Mucosa of descending colon (tissue), 3 donors: ENCODE measurements around the gene TTLL12. TPM values are rescaled to one million over a fixed set of nuclear protein-coding genes. Genes with fewer than 3 reads are reported as not detected.

ENCODE experiments used
- ATAC-seq: fragments of 200-7000 bp; cut with Tn5 transposase; one replicate; pipeline ENCODE4 v1.9.1; 2020; ENCODE audit warnings: mild to moderate bottlenecking, moderate library complexity
- DNase-seq, 3 donors: peaks; one replicate each; pipeline ENCODE4 v3.0.0-alpha.2; 2020
- H3K36me3 ChIP-seq: fragments of 200-600 bp; one replicate; pipeline ENCODE4 v1.8.0; 2021; ENCODE audit warnings: low read depth, mild to moderate bottlenecking
- H3K4me1 ChIP-seq: fragments of 200-600 bp; one replicate; pipeline ENCODE4 v1.8.0; 2021; ENCODE audit warnings: low read depth, mild to moderate bottlenecking
- H3K4me3 ChIP-seq: fragments of 200-600 bp; one replicate; pipeline ENCODE4 v1.8.0; 2021; ENCODE audit warnings: mild to moderate bottlenecking
- H3K9me3 ChIP-seq: fragments of 200-600 bp; one replicate; pipeline ENCODE4 v1.8.0; 2021; ENCODE audit warnings: mild to moderate bottlenecking
- CTCF ChIP-seq: fragments of 200-600 bp; IDR thresholded peaks from one replicate; pipeline ENCODE4 v1.8.0; 2022; ENCODE audit warnings: antibody characterized with exemption, mild to moderate bottlenecking
- intact Hi-C, 2 donors: fragments of 100-400 bp; cut with DNase I in 1 of 2; cut with micrococcal nuclease in 1 of 2; formaldehyde crosslinking; loops; one replicate each; pipeline versions ENCODE4 v1.11.0 to v1.11.1; 2022; cut with DNase I, micrococcal nuclease
- total RNA-seq, 3 donors: library from RNA; stranded (reverse); fragmentation: NEBNext Ultra II Directional in 2 of 3; extraction: Animal tissue kit (Norgen Biotek cat#: 25700) in 2 of 3; gene quantifications; one replicate each; pipeline versions ENCODE4 v1.2.1 to v1.2.4, GENCODE V29; 2021 to 2023
- donor health status: DM: no; HTN: no; CAD: no; lungs with moderate emphysema.
- donor health status: DM: no; HTN: no; CAD: no.
- donor health status: DM: no; HTN: yes; CAD: no.

The TTLL12 gene
- total RNA-seq, 3 donors from 2014 or later, result 47.6 to 95.2 (median 90.1) TPM

DNA sequence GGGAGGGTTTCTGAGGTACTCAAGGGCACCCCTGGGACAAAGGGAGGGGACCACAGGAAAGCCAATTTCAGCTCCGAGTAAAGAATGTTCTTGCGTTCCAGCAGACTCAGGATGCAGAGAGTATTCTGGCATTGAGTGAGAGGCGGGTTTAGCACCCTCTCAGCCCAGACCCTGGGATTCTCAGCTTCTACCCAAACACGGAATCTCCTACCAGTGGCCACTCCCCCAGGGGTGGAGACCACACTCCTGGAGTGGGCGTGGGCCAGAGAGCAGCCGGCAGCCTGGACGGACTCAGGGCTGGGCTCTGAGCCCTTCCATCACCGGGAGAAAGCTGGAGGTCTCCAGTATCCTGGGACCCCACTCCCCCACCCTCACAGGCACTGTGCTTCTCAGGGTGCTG lies 26.1 kb upstream of the TTLL12 start:
- ATAC-seq (peak; percentile 27), DNase-seq (peak in 1 of 3 donors; percentile 19)

GRCh38 chr22:43212434-43212952 lies 25.6 kb upstream of the TTLL12 start:
- TF ChIP-seq CTCF, result no peak
- no peak overlapping the region for H3K4me3 ChIP-seq
- no peaks in the 10 kb centered on the region for H3K9me3 ChIP-seq
- no peaks in the 10 kb centered on the region for H3K4me1 ChIP-seq
- ATAC-seq (no peak), DNase-seq (peak in 1 of 3 donors; percentile 33)
- H3K36me3 ChIP-seq, result no peaks in the 10 kb centered on the region
- intact Hi-C loops, result no loop called here

More for the DNA sequence above, 26.1 kb upstream of the TTLL12 start:
- H3K4me3 ChIP-seq, result no peak overlapping the region
- intact Hi-C loops, result no loop called here
- no peaks in the 10 kb centered on the region for H3K4me1 ChIP-seq
- H3K9me3 ChIP-seq, result no peaks in the 10 kb centered on the region
- H3K36me3 ChIP-seq, result no peaks in the 10 kb centered on the region
- TF ChIP-seq CTCF, result no peak

GRCh38 chr22:43211941-43212433 lies 25.1 kb upstream of the TTLL12 start:
- H3K4me1 ChIP-seq, result no peaks in the 10 kb centered on the region
- no peaks in the 10 kb centered on the region for H3K9me3 ChIP-seq
- H3K36me3 ChIP-seq, result no peaks in the 10 kb centered on the region
- no peak overlapping the region for H3K4me3 ChIP-seq
- TF ChIP-seq CTCF, result no peak
- peak in 1 of 3 donors; percentile 24 for DNase-seq
- intact Hi-C loops, result no loop called here
- no peak for ATAC-seq

DNA sequence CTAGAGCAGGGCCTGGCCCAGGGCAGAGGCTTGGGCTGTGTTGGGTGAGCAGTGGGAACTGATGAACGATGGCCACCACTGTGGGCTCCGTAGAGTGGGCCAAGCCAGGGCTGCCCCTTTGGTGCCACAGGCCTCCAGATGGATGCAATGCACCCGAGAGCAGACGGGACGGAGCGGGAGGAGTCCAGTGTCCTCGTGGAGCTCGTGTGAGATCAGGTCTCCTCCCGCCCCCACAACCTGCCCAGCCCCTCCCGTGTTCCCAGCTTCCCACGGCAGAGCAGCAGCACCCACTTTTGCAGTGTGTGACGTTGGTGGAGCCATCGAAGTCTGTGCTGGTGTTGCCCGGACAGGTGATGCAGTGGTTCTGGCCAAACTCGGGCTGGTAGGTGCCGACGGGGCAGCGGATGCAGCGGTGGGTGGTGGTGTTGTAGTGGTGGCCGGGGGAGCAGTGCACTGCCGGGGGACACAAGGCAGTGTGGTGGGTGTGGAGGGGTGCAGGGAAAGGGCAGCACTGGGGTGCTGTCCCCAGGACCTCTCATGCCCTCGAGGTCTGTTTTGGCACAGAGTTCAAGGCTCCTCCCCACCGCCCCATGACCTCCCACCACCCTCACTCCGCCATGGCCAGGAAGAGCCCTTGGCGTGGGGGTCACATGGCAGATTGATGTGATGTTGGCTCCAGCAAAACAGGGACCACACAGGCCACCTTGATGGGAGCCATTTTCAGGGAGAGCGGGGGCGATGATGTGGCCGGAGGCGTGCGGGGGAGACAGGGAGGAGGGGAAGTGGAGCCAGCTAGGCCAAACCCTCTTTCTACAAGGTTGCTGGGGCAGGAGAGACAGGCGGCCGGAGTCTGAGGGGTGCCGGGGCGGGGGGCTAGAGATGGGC lies 23.9 kb upstream of the TTLL12 start:
- no peak for ATAC-seq
- H3K4me3 ChIP-seq, result no peak overlapping the region
- H3K36me3 ChIP-seq, result no peaks in the 10 kb centered on the region
- TF ChIP-seq CTCF, result no peak
- no peaks in the 10 kb centered on the region for H3K9me3 ChIP-seq
- intact Hi-C loops, result no loop called here
- H3K4me1 ChIP-seq, result no peaks in the 10 kb centered on the region
- peak in 1 of 3 donors; percentile 35 for DNase-seq

DNA sequence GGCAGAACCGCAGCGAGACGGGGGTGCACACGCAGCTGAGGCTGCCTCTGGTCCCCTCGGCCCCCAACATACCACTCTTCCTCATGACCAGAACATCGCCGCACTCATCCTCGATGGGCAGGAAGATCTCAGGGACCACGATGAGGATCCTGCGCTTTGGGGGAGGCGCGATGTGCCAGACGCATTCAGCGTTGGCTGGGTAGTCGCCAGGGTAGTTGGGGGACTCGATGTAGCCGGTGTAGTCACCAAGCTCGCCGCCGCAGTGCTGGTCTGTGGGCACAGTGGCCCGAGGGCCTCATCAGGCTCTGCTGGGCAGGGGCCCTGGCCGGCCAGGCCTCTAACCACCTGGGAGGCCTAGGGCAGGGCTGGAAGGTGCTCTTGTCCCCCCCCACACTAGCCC lies 23.0 kb upstream of the TTLL12 start:
- Histone ChIP-seq H3K36me3 (no peaks in the 10 kb centered on the region), H3K4me1 (no peaks in the 10 kb centered on the region), H3K9me3 (no peaks in the 10 kb centered on the region), H3K4me3 (no peak overlapping the region)
- DNase-seq (peak in 1 of 3 donors; percentile 34), ATAC-seq (no peak)
- TF ChIP-seq CTCF, result no peak
- intact Hi-C loops, result no loop called here
